ENCODE results near the gene TCP10L.
"Not testable (repeated sequence)": the region's sequence is repeated elsewhere in the genome, so short reads cannot be mapped to it uniquely, and the experiment has no call there.

TCP10L gene

DNA sequence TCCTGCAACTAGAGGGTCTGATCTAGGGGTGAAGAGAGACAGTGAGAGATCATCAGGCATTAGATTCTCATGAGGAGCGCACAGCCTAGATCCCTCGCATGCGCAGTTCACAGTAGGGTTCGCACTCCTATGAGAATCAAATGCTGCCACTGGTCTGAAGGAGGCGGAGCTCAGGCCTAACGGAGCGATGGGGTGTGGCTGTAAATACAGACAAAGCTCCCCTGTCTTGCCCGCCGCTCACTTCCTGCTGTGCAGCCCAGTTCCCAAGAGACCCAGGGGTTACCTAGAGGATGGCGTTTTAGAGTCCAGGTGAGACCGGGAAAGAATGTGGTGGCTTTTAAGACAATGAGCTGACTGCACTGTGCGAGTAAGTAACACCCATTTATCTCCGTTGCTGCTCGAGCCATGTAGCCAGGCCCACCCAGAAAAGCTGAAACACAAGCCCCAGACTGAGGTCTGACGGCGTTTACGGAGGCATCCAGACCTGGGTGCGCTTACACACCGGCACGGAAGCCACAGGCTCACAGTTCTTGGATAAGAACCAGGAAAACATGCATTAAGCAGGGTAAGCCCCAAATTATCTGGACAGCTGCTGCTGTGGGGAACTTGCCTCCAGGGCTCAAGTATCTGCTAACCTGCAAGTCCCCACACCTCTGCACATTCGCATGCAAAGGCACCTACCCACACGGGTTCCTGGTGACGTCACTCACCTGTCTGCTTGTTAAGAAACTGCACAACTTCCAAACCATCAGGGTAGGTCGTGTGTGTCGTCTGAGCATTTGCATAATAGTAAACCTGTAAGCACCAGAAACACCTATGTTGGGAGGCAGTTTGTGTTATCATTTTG, 12.5 kb downstream of the TCP10L start:
- Mint-ChIP-seq H3K4me3 (no peak overlapping the region), H3K27me3 (no peaks in the 10 kb centered on the region), H3K4me1 (ENCODE audit: low read depth) (peaks cover 20% of the 10 kb centered on the region), H3K27ac (no peak overlapping the region), H3K36me3 (no peaks in the 10 kb centered on the region), H3K9me3 (ENCODE audit: low read depth) (no peaks in the 10 kb centered on the region)

GRCh38 chr21:32570456-32570855, 14.9 kb downstream of the TCP10L start:
- peaks cover 3% of the 10 kb centered on the region for H3K36me3 Mint-ChIP-seq
- H3K27me3 Mint-ChIP-seq: no peaks in the 10 kb centered on the region
- H3K4me1 Mint-ChIP-seq (ENCODE audit: low read depth): peaks cover 18% of the 10 kb centered on the region
- peaks cover under 1% of the 10 kb centered on the region for H3K9me3 Mint-ChIP-seq (ENCODE audit: low read depth)
- H3K27ac Mint-ChIP-seq: no peak overlapping the region
- H3K4me3 Mint-ChIP-seq: peak overlapping the region; percentile 94

DNA sequence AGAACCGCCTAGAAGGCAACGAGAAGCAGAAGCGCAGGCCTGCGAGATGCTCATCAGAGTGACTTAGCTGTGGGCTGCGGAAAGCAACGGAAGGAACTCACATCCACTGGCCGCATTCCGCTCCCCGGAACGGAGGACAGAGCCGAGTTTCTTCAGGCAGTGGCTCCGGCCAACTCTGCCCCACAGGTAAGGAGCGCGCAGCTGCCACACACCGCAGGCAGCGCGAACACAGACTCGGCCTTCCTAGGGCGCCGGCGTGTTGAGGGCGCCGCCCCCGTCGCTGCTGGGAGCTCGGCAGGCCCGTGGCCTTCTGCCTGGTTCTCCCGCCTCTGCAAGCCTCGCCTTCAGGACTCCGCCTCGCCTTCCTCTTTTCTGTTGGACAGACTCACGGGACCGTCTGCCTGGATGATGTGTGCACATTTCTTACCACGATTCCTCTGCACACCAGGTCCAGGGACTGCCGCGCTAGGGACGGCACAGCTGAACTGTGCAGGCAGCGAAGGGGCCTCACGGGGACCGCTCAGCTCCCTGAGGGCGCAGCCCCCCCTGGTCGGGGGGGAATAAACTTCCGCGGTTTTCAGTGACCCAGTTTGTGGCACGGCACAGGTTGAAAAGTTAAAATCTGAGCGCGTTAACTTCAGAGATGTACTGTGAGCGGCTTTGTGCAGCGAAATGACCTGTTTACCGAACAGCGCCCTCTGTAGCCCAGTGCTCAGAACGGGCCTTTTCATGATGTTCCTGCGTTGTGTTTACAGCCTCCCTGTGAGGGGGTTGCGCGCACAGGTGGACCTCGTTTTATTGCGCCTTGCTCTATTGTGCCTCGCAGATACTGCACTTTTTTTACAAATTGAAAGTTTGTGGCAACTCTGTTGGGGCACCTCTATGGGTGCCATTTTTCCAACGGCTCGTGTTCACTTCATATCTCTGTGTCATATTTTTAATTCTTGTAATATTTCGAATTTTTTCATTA, 15.8 kb downstream of the TCP10L start:
- Mint-ChIP-seq H3K27ac (peak overlapping the region; percentile 75), H3K4me3 (peak overlapping the region; percentile 94), H3K27me3 (no peaks in the 10 kb centered on the region), H3K36me3 (peaks cover 12% of the 10 kb centered on the region), H3K9me3 (ENCODE audit: low read depth) (peaks cover 10% of the 10 kb centered on the region), H3K4me1 (ENCODE audit: low read depth) (peaks cover 18% of the 10 kb centered on the region)

DNA sequence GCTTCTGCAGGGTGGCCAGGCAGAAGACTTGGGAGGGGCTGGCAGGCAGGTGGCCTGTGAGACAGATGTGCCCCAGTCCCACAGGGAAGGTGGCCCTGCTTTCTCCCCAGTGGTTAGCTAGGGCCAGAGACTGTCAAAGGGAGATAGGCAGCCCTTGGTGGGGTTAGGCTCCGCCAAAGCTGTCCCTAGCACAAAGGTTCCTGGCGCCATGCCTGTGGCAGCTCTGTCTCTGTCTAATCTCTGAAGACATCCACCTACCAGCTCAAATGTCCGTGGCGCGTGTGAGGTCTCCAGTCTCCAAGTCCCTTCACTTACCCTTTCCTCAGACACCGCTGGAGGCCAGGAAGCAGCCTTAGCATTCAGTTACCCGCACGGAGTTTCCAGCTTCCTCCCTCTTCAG, 17.7 kb downstream of the TCP10L start:
- no peak overlapping the region for H3K27ac Mint-ChIP-seq
- H3K9me3 Mint-ChIP-seq (ENCODE audit: low read depth): peaks cover 10% of the 10 kb centered on the region
- peaks cover 21% of the 10 kb centered on the region for H3K4me1 Mint-ChIP-seq (ENCODE audit: low read depth)
- no peaks in the 10 kb centered on the region for H3K27me3 Mint-ChIP-seq
- H3K4me3 Mint-ChIP-seq: no peak overlapping the region
- peaks cover 14% of the 10 kb centered on the region for H3K36me3 Mint-ChIP-seq

DNA sequence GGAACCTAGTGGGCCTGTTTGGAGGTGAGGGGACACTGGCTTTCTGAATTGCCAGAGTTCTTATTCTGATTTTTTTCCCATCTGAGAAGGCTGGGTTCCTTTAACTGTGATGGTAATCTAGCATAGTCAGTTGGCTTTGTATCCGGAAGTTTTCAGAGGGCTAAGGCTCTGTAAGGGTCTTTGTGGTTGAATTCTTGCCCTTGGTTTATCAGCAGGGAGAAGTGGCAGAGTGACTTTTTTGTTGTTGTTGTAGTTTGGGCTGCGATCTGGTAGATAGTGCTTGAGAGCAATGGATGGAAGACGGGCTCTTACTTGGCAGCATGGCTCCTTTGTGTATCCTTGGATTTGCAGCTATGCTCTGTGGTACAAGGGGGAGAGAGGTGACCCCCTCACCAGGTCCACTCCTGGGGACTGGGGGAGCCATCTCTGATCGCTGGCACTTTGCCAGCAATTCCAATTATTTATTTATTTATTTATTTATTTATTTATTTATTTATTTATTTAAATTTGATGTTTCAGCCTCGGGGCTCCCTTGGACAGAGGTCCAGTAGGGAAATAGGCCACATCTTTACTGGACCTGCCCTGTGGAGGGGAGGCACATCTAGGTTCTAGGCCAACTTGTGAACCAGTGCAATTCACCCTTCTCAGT, 18.5 kb downstream of the TCP10L start:
- peaks cover 25% of the 10 kb centered on the region for H3K4me1 Mint-ChIP-seq (ENCODE audit: low read depth)
- no peaks in the 10 kb centered on the region for H3K27me3 Mint-ChIP-seq
- H3K27ac Mint-ChIP-seq: no peak overlapping the region
- H3K36me3 Mint-ChIP-seq: peaks cover 14% of the 10 kb centered on the region
- no peak overlapping the region for H3K4me3 Mint-ChIP-seq
- peaks cover 10% of the 10 kb centered on the region for H3K9me3 Mint-ChIP-seq (ENCODE audit: low read depth)

DNA sequence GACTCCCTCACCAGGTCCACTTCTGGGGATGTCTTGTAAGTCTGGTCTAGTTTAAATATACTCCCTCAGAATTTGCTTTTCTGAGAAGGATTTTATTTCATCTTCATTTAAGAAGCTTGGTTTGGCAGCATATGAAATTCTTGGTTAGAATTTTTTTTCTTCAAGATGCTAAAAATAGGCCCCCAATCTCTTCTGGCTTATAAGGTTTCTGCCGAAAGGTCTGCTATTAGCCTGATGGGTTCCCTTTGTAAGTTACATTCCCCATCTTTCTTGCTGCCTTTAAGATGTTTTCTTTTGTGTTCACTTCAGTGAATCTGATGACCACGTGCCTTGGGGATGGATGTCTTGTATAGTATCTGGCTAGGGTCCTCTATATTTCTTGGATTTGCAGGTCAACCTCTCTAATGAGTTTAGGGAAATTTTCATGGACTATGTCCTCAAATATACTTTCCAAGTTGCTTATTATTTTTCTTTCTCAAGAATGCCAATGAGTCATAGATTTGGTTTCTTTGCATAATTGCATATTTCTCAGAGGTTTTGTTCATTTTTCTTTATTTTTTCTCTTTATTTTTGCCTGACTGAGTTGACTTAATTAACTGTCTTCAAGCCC, 19.4 kb downstream of the TCP10L start:
- H3K36me3 Mint-ChIP-seq: peaks cover 14% of the 10 kb centered on the region
- no peaks in the 10 kb centered on the region for H3K27me3 Mint-ChIP-seq
- H3K4me1 Mint-ChIP-seq (ENCODE audit: low read depth): peaks cover 25% of the 10 kb centered on the region
- H3K27ac Mint-ChIP-seq: no peak overlapping the region
- H3K4me3 Mint-ChIP-seq: no peak overlapping the region
- peaks cover 10% of the 10 kb centered on the region for H3K9me3 Mint-ChIP-seq (ENCODE audit: low read depth)

- H3K9me3 Mint-ChIP-seq (ENCODE audit: low read depth): peaks cover 10% of the 10 kb centered on the region
- peaks cover 14% of the 10 kb centered on the region for H3K36me3 Mint-ChIP-seq
- no peaks in the 10 kb centered on the region for H3K27me3 Mint-ChIP-seq
- H3K4me3 Mint-ChIP-seq: no peak overlapping the region
- no peak overlapping the region for H3K27ac Mint-ChIP-seq
- H3K4me1 Mint-ChIP-seq (ENCODE audit: low read depth): peaks cover 9% of the 10 kb centered on the region
Observed at GRCh38 chr21:32562915-32563314, 22.4 kb downstream of the TCP10L start.

DNA sequence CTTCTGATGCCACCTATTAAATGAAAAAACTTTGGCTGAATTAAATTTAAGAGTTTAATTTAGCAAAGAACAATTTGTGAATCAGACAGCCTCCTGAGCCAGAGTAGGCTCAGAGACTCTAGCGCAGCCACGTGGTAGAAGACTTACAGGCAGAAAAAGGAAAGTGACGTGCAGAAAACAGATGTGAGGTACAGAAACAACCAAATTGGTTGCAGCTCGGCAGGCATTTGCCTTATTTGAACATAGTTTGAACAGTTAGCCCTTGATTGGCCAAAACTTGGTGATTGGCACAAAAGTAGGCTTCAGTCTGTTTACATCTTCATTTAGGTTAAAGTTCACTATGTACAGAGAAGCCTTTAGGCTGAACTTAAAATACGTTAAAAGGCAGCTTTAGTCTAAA, 22.9 kb downstream of the TCP10L start:
- no peak overlapping the region for H3K4me3 Mint-ChIP-seq
- H3K27me3 Mint-ChIP-seq: no peaks in the 10 kb centered on the region
- H3K27ac Mint-ChIP-seq: peak overlapping the region; percentile 3
- peaks cover 14% of the 10 kb centered on the region for H3K36me3 Mint-ChIP-seq
- peaks cover 9% of the 10 kb centered on the region for H3K4me1 Mint-ChIP-seq (ENCODE audit: low read depth)
- peaks cover 10% of the 10 kb centered on the region for H3K9me3 Mint-ChIP-seq (ENCODE audit: low read depth)

DNA sequence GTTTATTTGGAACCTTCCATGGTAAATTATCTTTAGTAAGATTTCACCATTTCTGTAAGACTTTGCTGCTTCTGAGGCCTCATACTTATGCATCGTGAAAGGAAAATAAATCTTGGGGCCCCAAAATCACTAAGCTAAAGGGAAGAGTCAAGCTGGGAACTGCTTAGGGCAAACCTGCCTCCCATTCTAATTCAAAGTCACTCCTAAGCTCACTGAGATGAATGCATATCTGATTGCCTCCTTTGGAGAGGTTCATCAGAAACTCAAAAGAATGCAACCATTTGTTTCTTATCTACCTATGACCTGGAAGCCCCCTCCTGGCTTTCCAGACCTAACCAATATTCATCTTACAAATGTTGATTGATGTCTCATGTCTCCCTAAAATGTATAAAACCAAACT, 23.8 kb downstream of the TCP10L start:
- Mint-ChIP-seq H3K36me3 (peaks cover 11% of the 10 kb centered on the region), H3K9me3 (ENCODE audit: low read depth) (peaks cover 10% of the 10 kb centered on the region)
- not testable (repeated sequence) for H3K4me1 Mint-ChIP-seq (ENCODE audit: low read depth); H3K27me3 Mint-ChIP-seq; H3K27ac Mint-ChIP-seq; H3K4me3 Mint-ChIP-seq

DNA sequence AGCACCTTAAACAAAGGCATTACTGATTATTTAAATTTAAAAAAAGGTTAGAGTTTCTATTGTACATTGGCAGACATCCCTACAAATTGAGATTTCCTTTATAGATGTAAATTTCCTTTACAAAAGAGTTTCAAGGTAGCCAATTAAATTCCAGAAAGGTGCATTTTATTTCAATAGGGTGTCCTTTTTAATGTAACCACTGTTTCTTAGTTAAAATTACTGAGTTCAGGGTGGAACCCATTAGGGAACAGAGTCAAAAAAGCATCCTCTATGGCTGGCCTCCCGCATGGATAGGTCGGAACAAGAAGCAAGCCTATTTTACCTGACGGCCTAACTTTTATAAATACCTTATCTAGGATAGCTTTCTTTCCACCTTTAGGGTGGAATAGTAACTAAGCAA, 24.4 kb downstream of the TCP10L start:
- peaks cover 10% of the 10 kb centered on the region for H3K9me3 Mint-ChIP-seq (ENCODE audit: low read depth)
- H3K4me1 Mint-ChIP-seq (ENCODE audit: low read depth): peaks cover 9% of the 10 kb centered on the region
- no peak overlapping the region for H3K27ac Mint-ChIP-seq
- no peaks in the 10 kb centered on the region for H3K27me3 Mint-ChIP-seq
- no peak overlapping the region for H3K4me3 Mint-ChIP-seq
- H3K36me3 Mint-ChIP-seq: peaks cover 11% of the 10 kb centered on the region

- Mint-ChIP-seq H3K36me3 (no peaks in the 10 kb centered on the region), H3K27me3 (no peaks in the 10 kb centered on the region), H3K27ac (peak overlapping the region; percentile 46), H3K9me3 (ENCODE audit: low read depth) (no peaks in the 10 kb centered on the region), H3K4me1 (ENCODE audit: low read depth) (peaks cover 12% of the 10 kb centered on the region), H3K4me3 (no peak overlapping the region)
Observed at GRCh38 chr21:32559006-32559610, 26.2 kb downstream of the TCP10L start.

DNA sequence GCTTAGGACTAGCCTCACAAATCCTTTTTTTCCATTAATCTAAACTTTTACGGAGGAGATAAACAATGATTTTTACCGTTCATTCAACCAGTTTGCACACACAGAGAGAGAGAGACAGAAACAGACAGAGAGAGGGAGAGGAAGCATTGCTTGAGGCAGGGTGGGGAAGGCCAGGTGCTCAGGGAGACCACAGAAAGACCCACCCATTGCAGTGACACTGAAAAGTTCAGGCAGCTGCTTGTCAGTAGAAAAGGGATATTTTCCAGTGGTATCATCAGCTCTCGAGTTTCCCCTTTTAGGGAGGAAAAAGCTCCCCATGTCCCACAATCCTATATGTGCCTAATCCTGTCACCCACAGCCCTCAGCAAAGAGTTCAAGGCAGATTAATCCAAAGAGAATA, 27.2 kb downstream of the TCP10L start:
- no peak overlapping the region for H3K27ac Mint-ChIP-seq

DNA sequence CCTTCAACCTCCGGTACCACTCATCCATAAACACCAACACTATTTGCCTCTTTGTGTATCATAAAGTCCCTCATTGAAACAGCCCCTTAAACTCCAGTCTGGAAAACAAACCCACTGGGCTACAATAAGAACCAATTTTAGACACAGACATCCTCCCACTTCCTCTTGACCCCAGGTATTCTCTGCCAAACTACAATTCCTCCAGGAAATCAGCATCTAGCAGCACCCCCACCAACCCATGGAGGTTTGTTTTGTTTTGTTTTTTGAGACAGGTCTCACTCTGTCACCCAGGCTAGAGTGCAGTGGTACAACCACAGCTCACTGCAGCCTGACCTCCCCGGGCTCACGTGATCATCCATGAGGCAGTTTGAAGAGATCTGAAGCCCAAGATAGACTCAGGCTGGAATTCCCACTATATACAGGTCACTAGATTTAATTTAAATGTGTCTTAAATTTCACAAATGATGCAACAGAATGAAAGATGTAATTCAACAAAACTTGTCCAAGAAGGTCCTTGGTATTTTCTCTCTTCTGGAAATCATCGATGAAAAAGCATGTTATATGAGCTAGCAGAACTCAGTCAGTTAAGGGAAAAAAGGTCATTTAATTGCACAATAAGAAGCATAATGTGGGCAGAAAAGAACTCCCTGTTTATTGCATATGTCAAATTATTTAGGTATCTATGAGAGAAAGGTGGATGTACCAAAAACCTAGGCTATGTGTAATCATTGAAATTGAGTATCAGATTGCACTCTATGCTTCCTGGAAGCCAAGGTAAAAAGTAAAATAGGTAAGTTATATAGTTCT, 30.3 kb downstream of the TCP10L start:
- Mint-ChIP-seq H3K27ac (no peak overlapping the region), H3K9me3 (ENCODE audit: low read depth) (no peaks in the 10 kb centered on the region), H3K27me3 (no peaks in the 10 kb centered on the region), H3K4me3 (no peak overlapping the region), H3K4me1 (ENCODE audit: low read depth) (peaks cover 5% of the 10 kb centered on the region), H3K36me3 (no peaks in the 10 kb centered on the region)

More for the DNA sequence above, 27.2 kb downstream of the TCP10L start:
- Mint-ChIP-seq H3K27me3 (no peaks in the 10 kb centered on the region), H3K36me3 (no peaks in the 10 kb centered on the region), H3K9me3 (ENCODE audit: low read depth) (no peaks in the 10 kb centered on the region), H3K4me3 (no peak overlapping the region), H3K4me1 (ENCODE audit: low read depth) (peaks cover 12% of the 10 kb centered on the region)

All from activated naive CD8-positive, alpha-beta T cell (primary cell).